NCI-H1092 (cell line): ENCODE data around the gene KRT86.
"Not testable (repeated sequence)": the region's sequence is repeated elsewhere in the genome, so short reads cannot be mapped to it uniquely, and the experiment has no call there.

Experiments used
- DNase-seq: peaks from one replicate; lab custom pipeline; 2025; lab: John Stamatoyannopoulos, UW

KRT86 gene

DNA sequence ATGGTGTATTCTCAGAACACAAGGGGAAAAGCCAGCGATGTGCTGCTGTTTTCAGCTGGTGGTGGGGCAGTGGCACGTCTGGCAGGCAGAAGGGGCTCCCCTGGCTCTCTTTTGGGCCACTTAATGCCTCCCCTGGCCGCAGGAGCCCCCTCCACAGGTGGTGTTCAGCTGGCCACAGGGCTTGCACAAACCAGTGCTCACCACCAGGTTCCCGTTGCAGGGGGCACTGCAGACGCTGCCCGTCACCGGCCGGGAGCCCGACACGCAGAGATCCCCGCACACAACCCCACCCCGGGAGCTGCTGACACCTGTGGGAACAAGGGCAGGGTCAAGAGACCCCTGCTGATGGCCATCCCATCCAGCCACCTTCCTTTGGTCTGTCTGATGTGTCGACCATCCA is 40.1 kb downstream of the KRT86 start:
- DNase-seq, result no peak

DNA sequence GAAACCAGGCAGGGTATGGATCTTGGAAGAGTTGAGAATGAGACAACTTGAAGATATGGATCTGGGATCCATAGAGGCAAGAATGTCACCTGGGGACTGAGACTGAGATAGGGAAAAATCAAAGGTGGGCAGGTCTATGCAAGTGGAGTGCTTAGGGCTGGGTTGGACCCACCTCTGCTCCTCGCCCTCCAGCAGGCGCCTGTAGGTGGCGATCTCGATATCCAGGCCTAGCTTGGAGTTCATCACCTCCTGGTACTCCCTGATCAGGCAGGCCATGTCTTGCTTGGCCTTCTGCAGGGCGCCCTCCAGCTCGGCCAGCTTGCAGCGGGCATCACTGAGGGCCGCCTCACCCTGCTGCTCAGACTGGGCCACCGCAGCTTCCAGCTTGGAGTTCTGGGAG is 41.3 kb downstream of the KRT86 start:
- not testable (repeated sequence) for DNase-seq

DNA sequence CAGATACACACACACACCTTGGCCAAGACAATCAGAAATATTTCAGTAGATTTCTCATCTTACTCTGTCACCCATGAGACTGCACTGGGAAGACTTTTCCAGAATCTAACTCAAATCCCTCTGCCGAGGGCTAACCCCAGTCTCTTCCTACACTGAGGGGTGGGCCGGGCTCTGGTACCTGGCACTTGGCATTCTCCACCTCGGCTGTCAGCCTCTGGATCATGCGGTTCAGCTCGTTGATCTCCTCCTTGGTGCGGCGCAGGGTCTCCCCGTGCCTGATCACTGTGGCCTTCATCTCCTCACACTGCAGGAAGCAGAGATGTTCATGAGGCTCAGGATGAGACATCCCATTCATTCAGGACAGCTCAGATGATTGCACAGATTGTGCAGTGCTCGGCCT is 41.8 kb downstream of the KRT86 start:
- DNase-seq, result no peak

DNA sequence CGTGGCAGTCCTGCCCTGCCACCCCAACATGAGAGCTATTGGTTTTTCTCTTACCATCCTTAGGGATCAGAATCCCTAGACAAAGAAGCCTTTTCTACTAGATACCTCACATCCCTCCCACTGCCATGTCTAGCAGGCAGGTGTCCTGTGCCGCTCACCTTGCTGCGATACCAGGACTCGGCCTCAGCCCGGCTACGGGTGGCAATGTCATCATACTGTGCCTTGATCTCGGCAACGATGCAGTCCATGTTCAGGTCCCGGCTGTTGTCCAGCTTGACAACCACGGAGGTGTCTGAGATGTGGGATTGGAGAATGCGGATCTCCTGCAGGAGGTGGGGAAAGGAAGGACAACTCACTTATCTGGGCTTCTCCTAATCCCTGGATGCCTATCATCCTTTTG is 42.3 kb downstream of the KRT86 start:
- DNase-seq, result no peak

DNA sequence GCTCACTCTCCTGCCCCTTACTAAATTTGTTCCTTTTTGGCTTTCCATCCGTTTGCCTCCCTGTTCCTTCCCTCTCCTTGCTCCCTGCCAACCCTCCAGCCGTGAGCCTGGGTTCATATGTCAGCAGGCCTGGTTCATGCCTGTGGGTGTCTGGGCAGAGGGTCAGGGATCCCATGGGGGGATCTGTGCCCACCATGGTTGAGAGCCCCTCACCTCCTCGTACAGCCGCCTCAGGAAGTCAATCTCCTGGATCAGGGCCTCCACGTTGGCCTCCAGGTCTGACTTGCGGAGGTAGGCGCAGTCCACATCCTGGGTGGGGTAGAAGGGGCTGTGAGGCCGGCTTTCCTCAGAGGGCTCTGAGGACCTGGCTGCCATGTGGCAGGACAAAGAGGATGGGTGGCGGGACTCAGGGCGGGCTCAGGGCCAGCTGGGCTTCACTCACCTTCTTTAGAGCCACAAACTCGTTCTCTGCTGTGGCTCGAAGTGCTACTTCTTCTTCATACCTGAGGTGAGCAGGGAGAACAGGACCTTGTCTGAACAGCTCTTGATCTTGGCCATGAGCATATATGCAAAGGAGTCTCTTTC is 43.1 kb downstream of the KRT86 start:
- no peak for DNase-seq

- DNase-seq, result no peak
These were observed 44.0 kb downstream of the KRT86 start for GRCh38 chr12:52318241-52318990.

- DNase-seq, result no peak
These were observed 44.7 kb downstream of the KRT86 start for GRCh38 chr12:52319097-52319496.

DNA sequence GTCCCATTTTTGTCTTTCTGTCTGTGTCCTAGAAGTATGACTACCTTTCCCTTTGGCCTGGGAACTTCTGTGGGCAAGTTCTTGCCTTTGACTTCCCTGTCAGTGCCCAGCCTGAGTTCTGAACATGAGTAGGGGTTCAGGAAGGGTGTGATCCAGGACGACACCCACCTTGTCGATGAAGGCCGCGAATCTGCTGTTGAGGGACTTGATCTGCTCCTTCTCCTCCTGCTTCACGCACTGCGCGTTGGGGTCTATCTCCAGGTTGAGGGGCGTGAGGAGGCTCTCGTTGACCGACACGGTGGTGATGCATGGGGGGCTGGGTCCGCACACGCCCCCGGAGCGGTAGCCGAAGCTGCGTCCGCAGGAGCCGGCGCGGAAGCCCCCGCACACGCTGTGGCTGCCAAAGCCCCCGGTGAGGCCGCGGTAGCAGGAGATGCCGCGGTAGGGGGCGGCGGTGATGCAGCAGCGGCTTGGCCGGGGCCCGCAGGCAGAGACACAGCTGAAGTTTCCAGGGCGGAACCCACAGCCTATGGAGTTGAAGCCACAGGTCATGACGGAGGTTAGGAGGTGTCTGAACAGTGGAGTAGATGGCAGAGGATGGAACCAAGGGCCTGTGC is 46.4 kb downstream of the KRT86 start, which contains the start of gene KRT83:
Gene KRT83 (minus strand): TSS at position 615 of the 617 bp plus-strand sequence. CDS start 63 bp downstream, at position 552.
- DNase-seq, result no peak

DNA sequence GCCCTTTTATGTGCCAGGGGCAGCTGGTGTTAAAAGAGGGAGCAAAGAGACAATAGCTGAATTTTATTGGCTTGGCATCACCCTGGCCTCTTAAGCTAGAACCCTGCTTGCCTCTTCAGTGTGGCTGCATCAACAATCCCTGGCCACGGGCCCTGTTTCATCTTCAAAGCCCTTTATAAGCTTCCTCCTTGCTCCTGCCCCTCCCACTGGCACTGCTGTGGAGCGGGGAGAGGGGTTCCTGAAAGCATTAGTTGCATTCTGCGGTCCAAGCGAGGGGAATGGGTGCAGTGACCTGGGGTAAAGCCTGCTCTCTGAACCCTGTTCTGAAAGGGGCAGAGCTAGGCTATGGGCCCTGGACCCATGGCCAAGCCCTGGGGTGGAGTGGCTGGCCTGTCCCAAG is 47.0 kb downstream of the KRT86 start:
- peak; percentile 86 for DNase-seq

- no peak for DNase-seq
These were observed 47.6 kb downstream of the KRT86 start for GRCh38 chr12:52322069-52322468.

GRCh38 chr12:52323001-52323400 is 48.6 kb downstream of the KRT86 start:
- no peak for DNase-seq

- no peak for DNase-seq
These were observed 49.1 kb downstream of the KRT86 start for GRCh38 chr12:52323416-52324152.

GRCh38 chr12:52324153-52324444 is 49.7 kb downstream of the KRT86 start:
- DNase-seq, result no peak

DNA sequence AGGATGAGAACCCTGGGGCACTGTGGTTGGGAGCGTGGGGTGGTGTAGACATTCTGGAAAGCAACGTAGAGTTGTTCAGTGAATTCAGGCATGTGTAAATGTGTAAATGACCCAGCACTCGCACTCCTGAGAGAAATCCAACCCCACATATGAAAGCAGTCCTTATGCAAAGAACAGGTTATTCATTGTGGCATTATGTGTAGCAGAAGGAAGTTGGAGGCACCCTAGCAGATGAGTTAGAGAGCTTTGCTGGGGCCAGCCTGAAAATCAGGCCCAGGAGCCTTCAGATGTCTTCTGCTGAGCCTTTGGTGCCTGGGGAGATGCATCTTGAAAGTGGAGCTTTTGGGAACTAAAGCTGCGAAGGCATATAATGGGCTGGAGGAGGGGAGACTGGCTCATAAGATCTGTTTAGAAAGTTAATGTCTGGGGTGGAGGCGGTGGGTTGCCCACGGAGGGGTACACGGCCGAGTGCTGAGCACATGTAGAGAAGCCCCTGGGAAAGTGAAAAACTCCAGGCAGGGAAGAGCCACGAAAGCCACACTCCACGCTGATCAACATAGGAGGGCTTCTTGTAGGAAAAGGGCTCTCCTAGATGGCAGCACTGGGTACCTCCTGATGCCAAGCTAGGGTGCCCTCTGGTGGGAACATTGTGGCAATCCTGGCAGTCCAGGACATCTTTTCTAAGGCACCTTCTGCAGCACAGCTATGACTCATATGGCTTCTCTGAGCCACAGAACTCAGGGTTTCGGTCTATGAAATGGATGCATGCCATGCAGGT is 52.8 kb downstream of the KRT86 start:
- DNase-seq, result peak; percentile 45

DNA sequence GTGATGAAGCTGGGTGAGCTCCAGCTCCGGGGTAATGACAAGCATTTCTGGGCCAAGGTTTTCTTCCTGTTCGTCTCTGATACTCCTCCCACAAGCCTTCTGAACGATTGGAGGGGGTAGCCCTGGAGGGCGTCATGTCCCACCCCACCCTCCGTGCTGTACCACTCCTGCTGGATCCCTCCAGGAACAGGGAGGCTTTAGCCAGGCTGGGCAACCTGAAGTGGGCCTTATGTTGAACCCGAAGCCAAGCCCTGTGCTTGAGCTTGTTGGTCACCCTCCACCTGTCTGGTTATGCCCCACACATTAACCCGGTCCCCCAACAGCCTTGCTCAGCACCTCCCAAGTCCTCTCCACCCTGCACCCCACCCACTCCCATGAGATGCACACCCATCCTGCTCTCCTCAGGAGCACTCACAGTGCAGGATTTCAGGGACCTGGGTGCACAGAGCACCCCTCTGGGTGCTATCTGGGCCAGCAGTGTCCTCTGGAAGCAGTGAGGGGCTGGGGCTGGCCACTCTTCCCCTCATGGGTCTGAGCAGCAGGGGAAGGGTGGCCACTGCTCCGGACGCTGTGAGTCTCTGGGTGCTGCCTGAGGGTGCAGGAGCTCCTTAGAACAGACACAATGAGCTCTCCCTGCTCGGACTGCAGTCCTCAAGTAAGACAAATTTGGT is 53.5 kb downstream of the KRT86 start:
- DNase-seq, result no peak

GRCh38 chr12:52331039-52331438 is 56.6 kb downstream of the KRT86 start:
- DNase-seq, result no peak

- DNase-seq, result no peak
These were observed 57.4 kb downstream of the KRT86 start for GRCh38 chr12:52331833-52332232.

GRCh38 chr12:52332381-52332780 is 57.9 kb downstream of the KRT86 start:
- DNase-seq, result no peak

DNA sequence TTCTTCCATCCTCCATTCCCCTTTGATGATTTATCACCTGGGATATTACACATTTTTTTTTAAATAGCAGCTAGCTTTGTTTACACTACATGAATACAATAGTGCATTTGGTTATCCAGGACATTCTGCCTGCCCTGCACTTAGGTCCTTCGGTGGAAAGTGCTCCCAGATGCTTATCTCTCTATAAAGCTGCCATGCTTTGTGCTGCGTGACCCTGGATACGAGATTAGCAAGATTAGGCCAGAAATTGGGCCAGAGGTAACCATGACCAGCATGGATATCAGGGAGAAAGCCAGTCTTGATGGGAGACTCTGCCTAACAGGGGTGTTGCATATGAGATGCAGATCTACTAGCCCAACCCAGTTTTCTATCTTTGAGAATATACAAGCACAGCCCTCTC is 58.9 kb downstream of the KRT86 start:
- DNase-seq, result no peak

GRCh38 chr12:52334185-52334584 is 59.7 kb downstream of the KRT86 start:
- DNase-seq, result no peak

GRCh38 chr12:52335598-52336262 is 61.3 kb downstream of the KRT86 start:
- DNase-seq, result peak; percentile 94
